22Rv1 (cell line): ENCODE measurements around the gene INHA.

Experiments
- CTCF ChIP-seq: fragments of 450-650 bp; IDR thresholded peaks from 2 replicates; pipeline ENCODE4 v1.5.1; 2017; ENCODE audit warnings: mild to moderate bottlenecking
- ZFX ChIP-seq: fragments of 450-650 bp; IDR thresholded peaks from 2 replicates; pipeline ENCODE4 v1.6.1; 2017; ENCODE audit warnings: antibody characterized with exemption, borderline replicate concordance

GRCh38 chr2:219575566-219576504 lies 3.7 kb downstream of the INHA start:
- TF ChIP-seq CTCF (no peak), ZFX (no peak)
